Esophagus (tissue), 2 donors: ENCODE data around the gene CCR2. TPM values are rescaled to one million over a fixed set of nuclear protein-coding genes. Genes with fewer than 3 reads are reported as not detected.

ENCODE experiments used
- H3K27ac ChIP-seq, 2 donors: one replicate each; pipeline ENCODE4 v1.5.1; 2013; ENCODE audit warnings: low read depth in 2 of 2, mild to moderate bottlenecking in 2 of 2, inconsistent platforms in 1 of 2, low read length in 1 of 2, moderate library complexity in 1 of 2
- H3K27me3 ChIP-seq, 2 donors: one replicate each; pipeline ENCODE4 v1.6.1; 2013; ENCODE audit warnings: low read length in 2 of 2, control low read depth in 1 of 2, mild to moderate bottlenecking in 1 of 2; ENCODE audit not compliant: insufficient read depth in 2 of 2, control insufficient read depth in 1 of 2
- H3K36me3 ChIP-seq, 2 donors: one replicate each; pipeline ENCODE4 v1.6.1; 2013; ENCODE audit warnings: low read length in 1 of 2; ENCODE audit not compliant: control insufficient read depth in 2 of 2, insufficient read depth in 2 of 2
- H3K4me1 ChIP-seq, 2 donors: one replicate each; pipeline ENCODE4 v1.6.1; 2013; ENCODE audit warnings: low read length in 1 of 2; ENCODE audit not compliant: control insufficient read depth in 2 of 2, insufficient read depth in 2 of 2
- H3K4me3 ChIP-seq, 2 donors: one replicate each; pipeline ENCODE4 v1.5.1; 2013; ENCODE audit warnings: low read length in 2 of 2, mild to moderate bottlenecking in 2 of 2, low read depth in 1 of 2, moderate library complexity in 1 of 2
- H3K9me3 ChIP-seq, 2 donors: one replicate each; pipeline ENCODE4 v1.6.1; 2013; ENCODE audit warnings: mild to moderate bottlenecking in 2 of 2, low read depth in 1 of 2, low read length in 1 of 2, moderate library complexity in 1 of 2; ENCODE audit not compliant: control insufficient read depth in 2 of 2, insufficient read depth in 1 of 2
- WGBS, 2 donors: extraction: QIAGEN DNeasy Blood & Tissue Kit; methylation state at CpG; one replicate each; pipeline ENCODE4 v1.1.7; 2013; 5-methylcytosine and 5-hydroxymethylcytosine counted together
- polyA plus RNA-seq, 2 donors: library from polyadenylated mRNA; stranded (reverse); fragments of 200-250 nt; gene quantifications; one replicate each; pipeline ENCODE4 v1.2.3, GENCODE V29; 2013
- donor health status: healthy with polysubstance abuse.
- donor health status: Bipolar disorder and iron deficiency.

The CCR2 gene
- polyA plus RNA-seq, 2 donors, result 0.24 to 0.39 TPM

DNA sequence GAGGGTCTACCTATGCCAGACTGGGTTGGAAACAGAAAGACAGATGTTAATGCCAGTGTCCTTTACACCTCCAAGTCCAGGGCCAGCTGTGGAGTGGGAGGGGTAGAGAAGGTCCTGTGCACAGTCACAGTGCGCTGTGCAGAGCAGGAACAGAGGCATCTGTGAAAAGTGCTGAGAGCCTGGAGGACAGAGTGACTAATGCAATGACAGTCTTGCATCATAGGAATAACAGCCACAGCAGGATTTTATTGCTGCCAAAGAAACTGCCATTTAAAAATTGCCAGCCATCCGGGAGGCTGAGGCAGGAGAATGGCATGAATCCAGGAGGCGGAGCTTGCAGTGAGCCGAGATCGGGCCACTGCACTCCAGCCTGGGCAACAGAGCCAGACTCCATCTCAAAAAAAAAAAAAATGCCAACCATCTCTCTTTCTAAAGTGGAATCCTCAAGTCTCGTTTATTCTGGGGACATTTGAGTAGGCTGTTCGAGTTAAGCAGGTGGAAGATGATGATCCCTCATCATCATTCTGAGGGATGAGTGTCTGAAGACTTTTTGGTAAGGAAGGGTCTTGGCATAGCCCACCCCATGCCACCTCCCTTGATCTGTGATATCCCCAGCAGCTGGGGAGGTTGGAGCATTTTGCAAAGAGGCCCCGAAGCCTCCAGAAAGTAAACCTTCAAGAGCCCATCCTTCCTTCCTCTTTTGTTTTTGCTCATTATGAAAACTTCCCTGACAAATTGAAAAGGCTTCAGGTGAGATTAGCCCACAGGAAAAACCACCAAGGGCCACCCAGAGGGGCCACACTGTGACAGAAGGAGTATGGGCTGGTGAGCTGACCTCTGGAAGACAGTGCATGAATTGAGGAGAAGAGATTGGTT is 7.7 kb downstream of the CCR2 start:
- H3K9me3 ChIP-seq, result no peaks in the 10 kb centered on the region
- no peak overlapping the region for H3K27ac ChIP-seq
- H3K36me3 ChIP-seq, result no peaks in the 10 kb centered on the region
- H3K4me3 ChIP-seq, result no peak overlapping the region
- no peaks in the 10 kb centered on the region for H3K27me3 ChIP-seq
- peaks cover 0 to 2% of the 10 kb centered on the region in 2 donors for H3K4me1 ChIP-seq
- 59 to 63% methylated on average over 8 of the region's 8 CpGs for WGBS, 2 donors

DNA sequence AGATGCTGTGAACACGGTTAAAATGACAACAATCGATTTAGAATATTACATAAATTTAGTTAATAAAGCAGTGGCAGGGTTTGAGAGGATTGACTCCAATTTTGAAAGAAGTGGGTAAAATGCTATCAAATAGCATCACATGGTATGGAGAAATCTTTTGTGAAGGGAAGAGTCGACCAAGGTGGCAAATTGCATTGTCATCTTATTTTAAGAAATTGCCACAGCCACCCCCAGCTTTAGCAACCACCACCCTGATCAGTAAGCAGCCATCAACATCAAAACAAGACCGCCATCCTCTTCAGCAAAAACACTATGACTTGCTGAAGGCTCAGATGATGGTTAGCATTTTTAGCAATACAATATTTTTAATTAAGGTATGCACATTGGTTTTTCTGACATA is 11.1 kb downstream of the CCR2 start:
- 82 to 89% methylated on average over 4 of the region's 4 CpGs for WGBS, 2 donors
- peaks cover 0 to 2% of the 10 kb centered on the region in 2 donors for H3K4me1 ChIP-seq
- H3K36me3 ChIP-seq, result no peaks in the 10 kb centered on the region
- no peak overlapping the region for H3K4me3 ChIP-seq
- H3K27ac ChIP-seq, result no peak overlapping the region
- no peaks in the 10 kb centered on the region for H3K27me3 ChIP-seq
- no peaks in the 10 kb centered on the region for H3K9me3 ChIP-seq

DNA sequence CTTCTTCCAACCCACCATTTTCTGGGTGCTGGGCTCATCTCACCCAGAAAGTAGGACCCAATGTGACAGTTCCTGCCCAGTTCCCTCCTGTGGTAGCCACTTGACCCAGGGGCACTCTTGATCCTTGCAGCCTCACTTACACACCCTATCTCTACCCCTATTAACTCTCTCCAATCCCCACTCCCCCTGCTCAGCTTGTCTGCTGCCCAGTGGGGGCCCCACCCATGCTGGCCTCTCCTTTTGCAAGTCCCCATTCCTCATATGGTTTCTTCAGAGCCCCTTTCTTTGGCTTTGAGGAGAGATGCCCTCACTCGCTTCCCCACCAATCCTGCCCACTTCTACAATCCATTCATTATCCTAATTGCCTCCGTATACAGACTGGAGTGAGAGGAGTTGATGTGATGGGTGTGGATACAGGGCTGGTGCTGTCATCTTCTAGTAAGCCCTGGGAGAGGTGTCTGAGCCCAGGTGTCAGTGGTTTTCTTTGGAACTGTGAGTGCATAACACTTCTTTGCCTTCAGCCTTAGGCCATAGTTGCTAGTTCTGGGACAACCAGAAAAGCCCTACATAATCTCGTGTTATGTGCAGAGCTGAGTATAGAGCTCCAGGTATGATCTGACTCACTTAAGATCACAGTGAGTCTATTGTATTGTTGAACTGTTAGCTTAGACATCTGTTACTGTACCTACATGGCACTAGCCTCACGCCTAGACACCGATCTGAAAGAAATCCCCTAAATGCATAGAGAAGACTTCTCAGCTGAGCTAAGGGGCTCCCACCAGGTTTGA is 12.0 kb downstream of the CCR2 start:
- H3K4me3 ChIP-seq, result no peak overlapping the region
- H3K9me3 ChIP-seq, result no peaks in the 10 kb centered on the region
- H3K27ac ChIP-seq, result no peak overlapping the region
- H3K4me1 ChIP-seq, result peaks cover 0 to under 1% of the 10 kb centered on the region in 2 donors
- H3K36me3 ChIP-seq, result no peaks in the 10 kb centered on the region
- WGBS, 2 donors, result 88 to 92% methylated on average over 5 of the region's 5 CpGs
- no peaks in the 10 kb centered on the region for H3K27me3 ChIP-seq

DNA sequence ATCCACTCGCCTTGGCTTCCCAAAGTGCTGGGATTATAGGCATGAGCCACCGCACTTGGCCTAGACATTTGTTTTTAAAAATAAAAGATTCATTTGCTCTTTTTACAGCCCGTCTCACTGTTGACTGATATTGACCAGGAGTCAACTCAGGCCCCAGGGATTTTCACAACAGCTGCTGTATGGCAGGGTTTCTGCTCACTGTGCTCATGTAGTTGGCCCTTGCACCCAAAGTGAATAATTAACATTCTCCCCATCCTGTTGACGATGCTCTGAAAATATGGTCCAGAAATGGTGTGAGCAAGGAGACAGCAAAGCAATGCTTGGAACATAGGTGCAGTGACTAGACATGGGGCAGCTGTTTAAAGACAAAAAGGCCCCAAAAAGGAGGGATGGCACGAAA is 13.9 kb downstream of the CCR2 start:
- H3K27me3 ChIP-seq, result no peaks in the 10 kb centered on the region
- no peak overlapping the region for H3K4me3 ChIP-seq
- peaks cover 0 to under 1% of the 10 kb centered on the region in 2 donors for H3K4me1 ChIP-seq
- WGBS, 2 donors, result 83 to 87% methylated on average over 5 of the region's 5 CpGs
- H3K36me3 ChIP-seq, result no peaks in the 10 kb centered on the region
- no peak overlapping the region for H3K27ac ChIP-seq
- no peaks in the 10 kb centered on the region for H3K9me3 ChIP-seq

DNA sequence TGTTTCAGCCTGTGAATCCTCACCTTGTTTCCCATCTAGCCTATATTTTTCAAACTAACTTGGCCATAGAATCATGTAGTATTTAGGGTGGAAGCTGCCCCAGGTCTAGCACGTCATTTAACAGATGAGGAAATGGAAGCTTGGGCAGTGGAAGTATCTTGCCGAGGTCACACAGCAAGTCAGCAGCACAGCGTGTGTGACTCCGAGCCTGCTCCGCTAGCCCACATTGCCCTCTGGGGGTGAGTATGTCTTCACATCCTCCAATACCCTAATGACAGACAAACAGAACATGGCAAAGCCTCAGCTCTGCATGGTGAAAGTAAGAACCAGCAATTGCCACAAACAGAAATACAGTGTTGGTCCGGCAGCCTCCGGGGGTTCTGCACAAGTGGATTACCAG is 14.7 kb downstream of the CCR2 start:
- Histone ChIP-seq H3K9me3 (no peaks in the 10 kb centered on the region), H3K36me3 (no peaks in the 10 kb centered on the region), H3K27me3 (peaks cover 0 to 1% of the 10 kb centered on the region in 2 donors), H3K27ac (no peak overlapping the region), H3K4me3 (no peak overlapping the region), H3K4me1 (peaks cover 0 to 2% of the 10 kb centered on the region in 2 donors)
- WGBS, 2 donors, result 68 to 73% methylated on average over 7 of the region's 7 CpGs

DNA sequence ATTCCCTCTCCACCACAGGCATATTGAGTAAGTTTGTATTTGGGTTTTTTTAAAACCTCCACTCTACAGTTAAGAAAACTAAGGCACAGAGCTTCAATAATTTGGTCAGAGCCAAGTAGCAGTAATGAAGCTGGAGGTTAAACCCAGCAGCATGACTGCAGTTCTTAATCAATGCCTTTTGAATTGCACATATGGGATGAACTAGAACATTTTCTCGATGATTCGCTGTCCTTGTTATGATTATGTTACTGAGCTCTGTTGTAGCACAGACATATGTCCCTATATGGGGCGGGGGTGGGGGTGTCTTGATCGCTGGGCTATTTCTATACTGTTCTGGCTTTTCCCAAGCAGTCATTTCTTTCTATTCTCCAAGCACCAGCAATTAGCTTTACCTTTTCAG is 15.2 kb downstream of the CCR2 start:
- Histone ChIP-seq H3K4me1 (peaks cover 0 to 2% of the 10 kb centered on the region in 2 donors), H3K36me3 (no peaks in the 10 kb centered on the region), H3K9me3 (no peaks in the 10 kb centered on the region), H3K4me3 (no peak overlapping the region), H3K27me3 (peaks cover 0 to 3% of the 10 kb centered on the region in 2 donors), H3K27ac (no peak overlapping the region)
- 79 to 81% methylated on average over 4 of the region's 4 CpGs for WGBS, 2 donors

DNA sequence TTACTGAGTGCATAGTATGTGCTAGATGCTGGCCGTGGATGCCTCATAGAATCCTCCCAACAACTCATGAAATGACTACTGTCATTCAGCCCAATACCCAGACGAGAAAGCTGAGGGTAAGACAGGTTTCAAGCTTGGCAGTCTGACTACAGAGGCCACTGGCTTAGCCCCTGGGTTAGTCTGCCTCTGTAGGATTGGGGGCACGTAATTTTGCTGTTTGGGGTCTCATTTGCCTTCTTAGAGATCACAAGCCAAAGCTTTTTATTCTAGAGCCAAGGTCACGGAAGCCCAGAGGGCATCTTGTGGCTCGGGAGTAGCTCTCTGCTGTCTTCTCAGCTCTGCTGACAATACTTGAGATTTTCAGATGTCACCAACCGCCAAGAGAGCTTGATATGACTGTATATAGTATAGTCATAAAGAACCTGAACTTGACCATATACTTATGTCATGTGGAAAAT is 15.8 kb downstream of the CCR2 start:
- Histone ChIP-seq H3K36me3 (no peaks in the 10 kb centered on the region), H3K27ac (peak overlapping the region; percentile 28 to 29), H3K27me3 (peaks cover 0 to 3% of the 10 kb centered on the region in 2 donors), H3K4me3 (no peak overlapping the region), H3K4me1 (peaks cover 0 to 2% of the 10 kb centered on the region in 2 donors), H3K9me3 (no peaks in the 10 kb centered on the region)
- WGBS, 2 donors, result 65 to 68% methylated on average over 6 of the region's 6 CpGs

DNA sequence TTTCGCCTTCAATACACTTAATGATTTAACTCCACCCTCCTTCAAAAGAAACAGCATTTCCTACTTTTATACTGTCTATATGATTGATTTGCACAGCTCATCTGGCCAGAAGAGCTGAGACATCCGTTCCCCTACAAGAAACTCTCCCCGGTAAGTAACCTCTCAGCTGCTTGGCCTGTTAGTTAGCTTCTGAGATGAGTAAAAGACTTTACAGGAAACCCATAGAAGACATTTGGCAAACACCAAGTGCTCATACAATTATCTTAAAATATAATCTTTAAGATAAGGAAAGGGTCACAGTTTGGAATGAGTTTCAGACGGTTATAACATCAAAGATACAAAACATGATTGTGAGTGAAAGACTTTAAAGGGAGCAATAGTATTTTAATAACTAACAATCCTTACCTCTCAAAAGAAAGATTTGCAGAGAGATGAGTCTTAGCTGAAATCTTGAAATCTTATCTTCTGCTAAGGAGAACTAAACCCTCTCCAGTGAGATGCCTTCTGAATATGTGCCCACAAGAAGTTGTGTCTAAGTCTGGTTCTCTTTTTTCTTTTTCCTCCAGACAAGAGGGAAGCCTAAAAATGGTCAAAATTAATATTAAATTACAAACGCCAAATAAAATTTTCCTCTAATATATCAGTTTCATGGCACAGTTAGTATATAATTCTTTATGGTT is 17.1 kb downstream of the CCR2 start, which contains the start of gene CCR5:
Gene CCR5, plus strand, starts transcription at position 108 of the 680 bp plus-strand sequence. CDS start 1,957 bp downstream, outside the sequence.
- H3K4me3 ChIP-seq, result peak within 1 kb of the TSS in 1 of 2 donors; percentile 16
- peaks cover 0 to 3% of the 10 kb centered on the region in 2 donors for H3K27me3 ChIP-seq
- H3K9me3 ChIP-seq, result no peaks in the 10 kb centered on the region
- peaks cover 0 to 2% of the 10 kb centered on the region in 2 donors for H3K4me1 ChIP-seq
- 33 to 34% methylated on average over 5 of the region's 5 CpGs for WGBS, 2 donors
- peak within 1 kb of the TSS; percentile 28 to 29 for H3K27ac ChIP-seq
- H3K36me3 ChIP-seq, result no peaks in the 10 kb centered on the region
